ENCODE results near the gene CAPN8. TPM values are rescaled to one million over a fixed set of nuclear protein-coding genes. Genes with fewer than 3 reads are reported as not detected.

Gene CAPN8
- total RNA-seq, 1 donor from 2014 or later = not detected

DNA sequence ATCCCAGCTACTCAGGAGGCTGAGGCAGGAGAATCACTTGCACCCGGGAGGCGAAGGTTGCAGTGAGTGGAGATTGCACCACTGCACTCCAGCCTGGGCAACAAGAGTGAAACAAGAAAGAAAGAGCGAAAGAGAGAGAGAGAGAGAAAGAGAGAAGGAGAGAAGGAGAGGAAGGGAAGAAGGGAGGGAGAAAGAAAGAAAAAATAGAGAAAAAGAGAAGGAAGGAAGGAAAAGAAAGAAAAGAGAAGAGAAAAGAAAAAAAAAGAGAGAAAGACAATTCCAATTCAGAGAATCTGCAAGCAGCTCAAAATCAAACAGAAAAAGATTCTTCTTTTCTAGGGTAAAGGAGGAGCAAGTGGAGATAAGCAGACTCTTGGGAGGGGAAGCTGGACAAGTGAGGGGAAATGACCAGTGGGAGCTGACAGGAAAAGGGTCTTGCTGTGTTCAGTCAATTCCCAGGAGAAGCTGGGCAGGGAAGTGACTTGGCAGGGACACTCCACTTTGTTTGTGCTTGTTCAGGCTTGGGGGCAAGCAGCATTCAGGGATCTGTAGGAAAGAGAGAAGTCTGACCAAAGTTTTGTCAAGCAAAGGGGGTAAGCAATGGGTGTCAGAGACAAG is 43.3 kb upstream of the CAPN8 start:
- Mint-ChIP-seq H3K27ac (no peak overlapping the region), H3K36me3 (ENCODE audit: low read depth) (peaks cover 3% of the 10 kb centered on the region), H3K4me3 (no peak overlapping the region), H3K27me3 (ENCODE audit: insufficient read depth) (peaks cover 4% of the 10 kb centered on the region), H3K9me3 (no peaks in the 10 kb centered on the region), H3K4me1 (ENCODE audit: low read depth) (peaks cover 44% of the 10 kb centered on the region)
- intact Hi-C loops (cut with micrococcal nuclease) = no loop called here
- DNase-seq (ENCODE audit: low spot score) = no peak

DNA sequence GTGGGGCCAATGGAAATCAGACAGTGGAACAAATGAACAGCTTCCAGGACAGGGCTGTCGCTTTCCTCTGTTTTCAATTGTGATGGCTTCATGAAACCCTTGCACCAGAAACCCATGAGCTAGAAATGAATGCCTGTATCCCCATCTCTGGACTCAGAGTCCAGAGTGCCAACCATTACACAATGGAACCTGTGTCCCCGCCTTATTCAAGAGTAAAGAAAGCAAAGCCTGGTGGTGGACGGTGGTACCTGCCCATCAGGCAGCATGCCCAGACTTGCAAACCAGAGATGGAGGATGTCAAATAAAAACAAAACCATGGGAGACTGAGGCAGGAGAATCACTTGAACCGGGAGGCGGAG is 42.5 kb upstream of the CAPN8 start:
- intact Hi-C loops (cut with micrococcal nuclease) = no loop called here
- Mint-ChIP-seq H3K9me3 (no peaks in the 10 kb centered on the region), H3K4me3 (no peak overlapping the region), H3K4me1 (ENCODE audit: low read depth) (peaks cover 44% of the 10 kb centered on the region), H3K27me3 (ENCODE audit: insufficient read depth) (peaks cover 4% of the 10 kb centered on the region), H3K27ac (peak overlapping the region; percentile 62), H3K36me3 (ENCODE audit: low read depth) (peaks cover 2% of the 10 kb centered on the region)
- no peak for DNase-seq (ENCODE audit: low spot score)

DNA sequence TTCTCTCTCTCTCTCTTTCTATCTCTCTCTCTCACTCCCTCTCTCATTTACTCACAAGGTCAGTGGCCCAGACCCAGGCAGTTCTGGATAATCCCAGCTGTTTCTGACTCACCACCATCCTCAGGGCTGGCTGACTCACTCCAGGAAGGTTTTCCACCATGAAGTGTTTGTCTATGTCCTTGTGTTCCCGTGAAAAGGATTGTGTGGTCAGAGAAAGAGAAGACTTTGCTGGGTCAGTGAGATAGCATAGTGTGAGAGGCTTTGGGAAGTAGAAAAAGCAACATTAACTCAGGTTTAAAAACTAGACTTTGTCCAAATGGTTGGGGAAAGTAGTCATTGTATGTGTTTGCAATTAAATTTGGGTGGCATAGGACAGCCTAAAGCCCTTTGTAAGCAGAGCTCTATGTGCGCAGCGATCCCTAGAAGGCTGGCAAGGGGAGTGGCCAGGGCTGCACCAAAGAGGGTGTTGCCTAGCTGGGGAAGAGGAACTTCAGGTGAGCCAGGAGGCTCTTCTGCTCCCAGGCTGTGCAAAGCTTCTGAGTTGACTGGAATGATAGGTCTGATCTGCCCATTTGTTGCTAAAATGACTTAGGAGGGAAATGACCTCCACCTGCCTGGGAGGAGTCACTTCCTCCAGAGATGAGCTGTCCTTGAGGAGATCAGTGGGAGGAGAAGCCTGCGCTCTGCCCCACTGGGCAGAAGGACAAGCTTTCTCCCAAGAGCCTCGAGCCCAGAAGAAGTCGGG is 41.9 kb upstream of the CAPN8 start:
- no peak for DNase-seq (ENCODE audit: low spot score)
- Mint-ChIP-seq H3K9me3 (no peaks in the 10 kb centered on the region), H3K36me3 (ENCODE audit: low read depth) (peaks cover 2% of the 10 kb centered on the region), H3K27ac (peak overlapping the region; percentile 78), H3K4me3 (no peak overlapping the region), H3K27me3 (ENCODE audit: insufficient read depth) (peaks cover 4% of the 10 kb centered on the region), H3K4me1 (ENCODE audit: low read depth) (peaks cover 50% of the 10 kb centered on the region)
- intact Hi-C loops (cut with micrococcal nuclease) = no loop called here

- no peak overlapping the region for H3K27ac Mint-ChIP-seq
- peaks cover 2% of the 10 kb centered on the region for H3K36me3 Mint-ChIP-seq (ENCODE audit: low read depth)
- H3K4me1 Mint-ChIP-seq (ENCODE audit: low read depth) = peaks cover 56% of the 10 kb centered on the region
- H3K4me3 Mint-ChIP-seq = no peak overlapping the region
- H3K9me3 Mint-ChIP-seq = no peaks in the 10 kb centered on the region
- H3K27me3 Mint-ChIP-seq (ENCODE audit: insufficient read depth) = peaks cover 4% of the 10 kb centered on the region
- no peak for DNase-seq (ENCODE audit: low spot score)
- intact Hi-C loops (cut with micrococcal nuclease) = no loop called here
Measured at GRCh38 chr1:223706077-223706973, 40.8 kb upstream of the CAPN8 start.

GRCh38 chr1:223704921-223705878 is 39.7 kb upstream of the CAPN8 start:
- peaks cover 57% of the 10 kb centered on the region for H3K4me1 Mint-ChIP-seq (ENCODE audit: low read depth)
- intact Hi-C loops (cut with micrococcal nuclease) = no loop called here

GRCh38 chr1:223703668-223704013 is 38.1 kb upstream of the CAPN8 start:
- Mint-ChIP-seq H3K9me3 (no peaks in the 10 kb centered on the region), H3K4me1 (ENCODE audit: low read depth) (peaks cover 57% of the 10 kb centered on the region), H3K36me3 (ENCODE audit: low read depth) (peaks cover 2% of the 10 kb centered on the region), H3K27me3 (ENCODE audit: insufficient read depth) (peaks cover 2% of the 10 kb centered on the region), H3K27ac (peak overlapping the region; percentile 36), H3K4me3 (no peak overlapping the region)
- DNase-seq (ENCODE audit: low spot score) = no peak
- intact Hi-C loops (cut with micrococcal nuclease) = loop anchor here (1.0 kb wide), 3 partner anchors 9 to 129 kb away; partner anchors contain the start of gene CAPN2

More at GRCh38 chr1:223704921-223705878, 39.7 kb upstream of the CAPN8 start:
- no peak overlapping the region for H3K27ac Mint-ChIP-seq
- H3K36me3 Mint-ChIP-seq (ENCODE audit: low read depth) = peaks cover 2% of the 10 kb centered on the region
- no peak overlapping the region for H3K4me3 Mint-ChIP-seq
- no peak for DNase-seq (ENCODE audit: low spot score)
- H3K9me3 Mint-ChIP-seq = no peaks in the 10 kb centered on the region
- H3K27me3 Mint-ChIP-seq (ENCODE audit: insufficient read depth) = peaks cover 4% of the 10 kb centered on the region

- no peaks in the 10 kb centered on the region for H3K9me3 Mint-ChIP-seq
- H3K4me1 Mint-ChIP-seq (ENCODE audit: low read depth) = peaks cover 59% of the 10 kb centered on the region
- peaks cover 2% of the 10 kb centered on the region for H3K27me3 Mint-ChIP-seq (ENCODE audit: insufficient read depth)
- peak overlapping the region; percentile 73 for H3K27ac Mint-ChIP-seq
- DNase-seq (ENCODE audit: low spot score) = no peak
- intact Hi-C loops (cut with micrococcal nuclease) = loop anchor here (1.0 kb wide), 3 partner anchors 9 to 129 kb away; partner anchors contain the start of gene CAPN2
- no peak overlapping the region for H3K4me3 Mint-ChIP-seq
- H3K36me3 Mint-ChIP-seq (ENCODE audit: low read depth) = peaks cover 2% of the 10 kb centered on the region
Measured at GRCh38 chr1:223702735-223703667, 37.5 kb upstream of the CAPN8 start.

DNA sequence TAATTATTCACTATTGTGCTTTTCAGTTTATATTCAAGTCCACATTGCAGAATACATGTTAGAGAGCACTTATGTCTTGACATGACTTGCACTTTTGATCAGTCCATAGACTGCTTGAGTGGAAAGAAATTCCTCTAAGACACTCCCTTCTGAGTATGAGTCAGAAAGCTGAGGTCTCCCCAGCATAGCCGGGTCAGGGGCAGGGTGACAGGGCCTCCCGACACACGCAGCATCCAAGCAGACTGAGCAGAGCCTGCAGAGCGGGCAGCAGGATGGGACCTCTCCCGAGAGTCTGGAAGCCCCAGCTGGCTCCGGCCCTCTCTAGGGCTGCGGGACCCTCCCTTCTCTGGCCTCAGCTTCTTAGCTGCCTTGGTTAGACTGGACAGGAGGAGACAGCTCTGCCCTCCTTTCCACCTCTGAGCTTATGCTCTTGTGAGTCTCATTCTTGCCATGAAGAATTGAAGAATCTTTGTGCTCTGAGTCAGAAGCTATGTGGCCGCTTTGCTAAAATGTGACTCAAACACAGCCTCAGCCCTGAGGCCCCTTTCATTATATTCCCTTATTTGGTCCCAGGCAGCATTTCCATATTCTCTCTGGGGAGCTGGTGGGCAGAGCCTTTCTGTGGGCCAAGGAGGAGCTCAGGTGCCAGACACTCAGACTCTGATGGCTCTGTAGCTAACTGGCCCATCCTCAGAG is 35.6 kb upstream of the CAPN8 start:
- no peaks in the 10 kb centered on the region for H3K9me3 Mint-ChIP-seq
- no peak overlapping the region for H3K4me3 Mint-ChIP-seq
- H3K27me3 Mint-ChIP-seq (ENCODE audit: insufficient read depth) = peaks cover 4% of the 10 kb centered on the region
- DNase-seq (ENCODE audit: low spot score) = no peak
- peak overlapping the region; percentile 83 for H3K27ac Mint-ChIP-seq
- peaks cover 54% of the 10 kb centered on the region for H3K4me1 Mint-ChIP-seq (ENCODE audit: low read depth)
- H3K36me3 Mint-ChIP-seq (ENCODE audit: low read depth) = no peaks in the 10 kb centered on the region
- intact Hi-C loops (cut with micrococcal nuclease) = loop anchor here (2.0 kb wide), 1 partner anchor 292 kb away; no protein-coding TSS in a partner anchor

DNA sequence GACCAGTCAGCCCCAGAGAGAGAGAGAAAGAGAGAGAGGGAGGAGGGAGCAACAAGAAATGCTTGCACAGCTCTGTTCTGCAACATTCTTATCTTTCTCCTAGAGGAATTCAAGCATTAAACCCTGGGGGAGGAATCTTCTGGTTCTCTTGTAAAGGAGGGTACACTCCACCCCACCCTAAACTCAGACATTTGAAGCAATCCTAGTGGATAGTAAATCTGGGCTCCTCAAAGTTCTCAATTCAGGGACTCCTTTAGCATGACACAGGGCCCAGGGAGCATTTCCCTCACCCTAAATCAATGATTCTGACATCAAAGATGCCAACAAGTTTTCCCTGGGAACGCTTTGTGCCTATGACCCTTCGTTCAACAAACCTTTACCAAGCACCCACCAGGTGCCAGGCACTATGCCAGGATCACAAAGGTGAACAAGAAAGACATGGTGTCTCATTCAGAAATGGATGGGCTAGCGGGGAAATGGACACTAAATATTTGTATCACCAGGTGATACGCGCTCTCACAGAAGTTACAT is 35.0 kb upstream of the CAPN8 start:
- Mint-ChIP-seq H3K4me1 (ENCODE audit: low read depth) (peaks cover 53% of the 10 kb centered on the region), H3K9me3 (no peaks in the 10 kb centered on the region), H3K27me3 (ENCODE audit: insufficient read depth) (peaks cover 4% of the 10 kb centered on the region), H3K27ac (peak overlapping the region; percentile 83), H3K36me3 (ENCODE audit: low read depth) (no peaks in the 10 kb centered on the region), H3K4me3 (no peak overlapping the region)
- intact Hi-C loops (cut with micrococcal nuclease) = loop anchor here (2.0 kb wide), 1 partner anchor 292 kb away; no protein-coding TSS in a partner anchor
- no peak for DNase-seq (ENCODE audit: low spot score)

DNA sequence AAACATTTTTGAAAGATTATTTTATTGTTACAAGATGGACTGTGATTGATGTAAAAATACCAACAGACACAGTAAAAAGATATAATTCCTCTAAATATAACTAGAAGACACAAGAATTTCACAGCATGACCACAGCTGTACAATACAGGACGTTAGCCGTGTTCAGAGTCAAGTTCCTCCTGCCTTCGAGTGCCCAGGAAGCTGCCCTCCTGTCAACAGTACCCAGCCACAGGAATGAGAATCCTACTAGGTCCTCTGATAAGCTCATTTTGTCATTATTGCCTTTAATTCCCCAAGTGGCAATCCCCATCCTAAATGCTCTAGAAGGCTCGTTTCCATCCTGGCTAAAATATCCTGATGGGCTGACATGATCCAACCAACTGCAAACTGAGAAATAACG is 30.4 kb upstream of the CAPN8 start:
- intact Hi-C loops (cut with micrococcal nuclease) = loop anchor here (5.0 kb wide), 1 partner anchor 416 kb away; the partner anchor contains the start of gene FBXO28
- Mint-ChIP-seq H3K27me3 (ENCODE audit: insufficient read depth) (peaks cover 11% of the 10 kb centered on the region), H3K4me1 (ENCODE audit: low read depth) (peaks cover 17% of the 10 kb centered on the region), H3K27ac (no peak overlapping the region), H3K9me3 (no peaks in the 10 kb centered on the region), H3K4me3 (no peak overlapping the region), H3K36me3 (ENCODE audit: low read depth) (no peaks in the 10 kb centered on the region)
- DNase-seq (ENCODE audit: low spot score) = no peak
